HG03342 (cell line): ENCODE results near the gene EMC8.

ENCODE experiments used
- ATAC-seq: cut with Tn5 transposase; IDR thresholded peaks from one replicate; pipeline ENCODE4 v1.9.1; 2021; ENCODE audit warnings: mild to moderate bottlenecking, moderate library complexity; ENCODE audit not compliant: unreplicated experiment

EMC8 gene

GRCh38 chr16:85733839-85734170 is 65.5 kb downstream of the EMC8 start:
- ATAC-seq: no peak

- ATAC-seq: no peak
Measured at GRCh38 chr16:85733155-85733838, 66.0 kb downstream of the EMC8 start.

GRCh38 chr16:85731179-85731578 is 68.2 kb downstream of the EMC8 start:
- no peak for ATAC-seq

- ATAC-seq: no peak
Measured at GRCh38 chr16:85730186-85730465, 69.2 kb downstream of the EMC8 start.

- no peak for ATAC-seq
Measured at GRCh38 chr16:85729452-85730185, 69.7 kb downstream of the EMC8 start.

DNA sequence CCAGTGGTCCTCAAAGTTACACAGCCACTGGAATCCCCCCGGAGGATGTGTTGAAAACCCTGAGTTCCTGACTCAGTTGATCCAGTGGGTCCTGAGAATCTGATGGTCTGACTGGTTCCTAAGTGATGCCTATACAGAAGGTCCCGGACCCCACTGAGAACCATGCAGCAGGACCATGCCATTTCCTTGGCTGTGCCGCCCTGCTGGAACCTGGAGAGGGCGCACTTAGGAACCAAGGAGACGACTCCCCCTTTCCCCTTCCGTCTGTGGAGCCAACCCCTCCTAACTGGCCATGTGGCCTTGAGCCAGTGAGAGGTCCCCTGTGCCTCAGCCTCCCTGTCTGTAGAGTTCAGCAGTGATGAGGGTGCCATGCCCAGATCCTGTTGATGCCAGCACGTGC is 70.5 kb downstream of the EMC8 start:
- no peak for ATAC-seq
